ENCODE measurements around the gene PRKX.
"Not testable (repeated sequence)": the region's sequence is repeated elsewhere in the genome, so short reads cannot be mapped to it uniquely, and the experiment has no call there.

Gene PRKX

GRCh38 chrX:3748052-3748559, 34.7 kb upstream of the PRKX start:
- no peaks in the 10 kb centered on the region for H3K9me2 ChIP-seq (replicated peaks; ENCODE audit: control insufficient read depth, low read length)
- H3K4me1 ChIP-seq (ENCODE audit: control insufficient read depth, low read length), result no peaks in the 10 kb centered on the region
- no peak overlapping the region for H3K4me2 ChIP-seq (ENCODE audit: low read length)
- no peak for TF ChIP-seq EZH2phosphoT487 (IDR thresholded peaks at IDR 0.05; ENCODE audit: borderline replicate concordance, low read length)
- no peak for TF ChIP-seq CTCF (IDR thresholded peaks at IDR 0.05; ENCODE audit: low read depth, low read length, poor library complexity, severe bottlenecking)
- H3K27me3 ChIP-seq (ENCODE audit: control insufficient read depth, low read length), result no peaks in the 10 kb centered on the region
- H3K9me3 ChIP-seq (ENCODE audit: control insufficient read depth, insufficient read depth, low read length), result no peaks in the 10 kb centered on the region
- no peaks in the 10 kb centered on the region for H3K79me2 ChIP-seq (ENCODE audit: control insufficient read depth, low read length)
- no peaks in the 10 kb centered on the region for H3F3A ChIP-seq (ENCODE audit: control insufficient read depth, insufficient read depth)
- no peaks in the 10 kb centered on the region for H3K36me3 ChIP-seq (ENCODE audit: control insufficient read depth, low read length)
- no peak overlapping the region for H3K27ac ChIP-seq (ENCODE audit: low read depth, low read length)
- no peak overlapping the region for H3K4me3 ChIP-seq (ENCODE audit: low read length)
- no peaks in the 10 kb centered on the region for H4K20me1 ChIP-seq (ENCODE audit: control insufficient read depth, insufficient read depth, low read depth, low read length)

GRCh38 chrX:3743801-3744439, 30.5 kb upstream of the PRKX start:
- Histone ChIP-seq H3K4me1 (ENCODE audit: control insufficient read depth, low read length) (no peaks in the 10 kb centered on the region), H3K27ac (ENCODE audit: low read depth, low read length) (no peak overlapping the region), H3F3A (ENCODE audit: control insufficient read depth, insufficient read depth) (no peaks in the 10 kb centered on the region), H3K36me3 (ENCODE audit: control insufficient read depth, low read length) (no peaks in the 10 kb centered on the region), H3K9me2 (replicated peaks; ENCODE audit: control insufficient read depth, low read length) (no peaks in the 10 kb centered on the region), H3K9me3 (ENCODE audit: control insufficient read depth, insufficient read depth, low read length) (no peaks in the 10 kb centered on the region), H3K4me2 (ENCODE audit: low read length) (no peak overlapping the region), H3K79me2 (ENCODE audit: control insufficient read depth, low read length) (no peaks in the 10 kb centered on the region), H3K27me3 (ENCODE audit: control insufficient read depth, low read length) (no peaks in the 10 kb centered on the region), H3K4me3 (ENCODE audit: low read length) (no peak overlapping the region), H4K20me1 (ENCODE audit: control insufficient read depth, insufficient read depth, low read depth, low read length) (no peaks in the 10 kb centered on the region)
- TF ChIP-seq EZH2phosphoT487 (IDR thresholded peaks at IDR 0.05; ENCODE audit: borderline replicate concordance, low read length) (no peak), CTCF (IDR thresholded peaks at IDR 0.05; ENCODE audit: low read depth, low read length, poor library complexity, severe bottlenecking) (no peak)

GRCh38 chrX:3740946-3741345, 27.5 kb upstream of the PRKX start:
- H3K27me3 ChIP-seq (ENCODE audit: control insufficient read depth, low read length); H3K36me3 ChIP-seq (ENCODE audit: control insufficient read depth, low read length); H3K9me2 ChIP-seq (replicated peaks; ENCODE audit: control insufficient read depth, low read length); H3K4me3 ChIP-seq (ENCODE audit: low read length); H4K20me1 ChIP-seq (ENCODE audit: control insufficient read depth, insufficient read depth, low read depth, low read length); H3K4me1 ChIP-seq (ENCODE audit: control insufficient read depth, low read length); H3K9me3 ChIP-seq (ENCODE audit: control insufficient read depth, insufficient read depth, low read length); H3K79me2 ChIP-seq (ENCODE audit: control insufficient read depth, low read length); H3F3A ChIP-seq (ENCODE audit: control insufficient read depth, insufficient read depth); H3K4me2 ChIP-seq (ENCODE audit: low read length); H3K27ac ChIP-seq (ENCODE audit: low read depth, low read length): not testable (repeated sequence)

GRCh38 chrX:3738509-3738908, 25.1 kb upstream of the PRKX start:
- H4K20me1 ChIP-seq (ENCODE audit: control insufficient read depth, insufficient read depth, low read depth, low read length), result no peaks in the 10 kb centered on the region
- H3K4me2 ChIP-seq (ENCODE audit: low read length), result no peak overlapping the region
- H3K27ac ChIP-seq (ENCODE audit: low read depth, low read length), result no peak overlapping the region
- TF ChIP-seq CTCF (IDR thresholded peaks at IDR 0.05; ENCODE audit: low read depth, low read length, poor library complexity, severe bottlenecking) (no peak), EZH2phosphoT487 (IDR thresholded peaks at IDR 0.05; ENCODE audit: borderline replicate concordance, low read length) (no peak)
- no peak overlapping the region for H3K4me3 ChIP-seq (ENCODE audit: low read length)
- H3K9me3 ChIP-seq (ENCODE audit: control insufficient read depth, insufficient read depth, low read length), result no peaks in the 10 kb centered on the region
- H3K36me3 ChIP-seq (ENCODE audit: control insufficient read depth, low read length), result no peaks in the 10 kb centered on the region
- H3K9me2 ChIP-seq (replicated peaks; ENCODE audit: control insufficient read depth, low read length), result no peaks in the 10 kb centered on the region
- H3K27me3 ChIP-seq (ENCODE audit: control insufficient read depth, low read length), result no peaks in the 10 kb centered on the region
- H3K79me2 ChIP-seq (ENCODE audit: control insufficient read depth, low read length), result no peaks in the 10 kb centered on the region
- no peaks in the 10 kb centered on the region for H3F3A ChIP-seq (ENCODE audit: control insufficient read depth, insufficient read depth)
- no peaks in the 10 kb centered on the region for H3K4me1 ChIP-seq (ENCODE audit: control insufficient read depth, low read length)

GRCh38 chrX:3736536-3736935, 23.1 kb upstream of the PRKX start:
- not testable (repeated sequence) for H3K4me3 ChIP-seq (ENCODE audit: low read length); H3K27me3 ChIP-seq (ENCODE audit: control insufficient read depth, low read length); H3K4me1 ChIP-seq (ENCODE audit: control insufficient read depth, low read length); H4K20me1 ChIP-seq (ENCODE audit: control insufficient read depth, insufficient read depth, low read depth, low read length); H3K9me3 ChIP-seq (ENCODE audit: control insufficient read depth, insufficient read depth, low read length); H3K79me2 ChIP-seq (ENCODE audit: control insufficient read depth, low read length); H3K4me2 ChIP-seq (ENCODE audit: low read length); H3K27ac ChIP-seq (ENCODE audit: low read depth, low read length); H3K9me2 ChIP-seq (replicated peaks; ENCODE audit: control insufficient read depth, low read length); H3F3A ChIP-seq (ENCODE audit: control insufficient read depth, insufficient read depth); H3K36me3 ChIP-seq (ENCODE audit: control insufficient read depth, low read length)

- H3K4me3 ChIP-seq (ENCODE audit: low read length); H3K79me2 ChIP-seq (ENCODE audit: control insufficient read depth, low read length); H3K36me3 ChIP-seq (ENCODE audit: control insufficient read depth, low read length); H3F3A ChIP-seq (ENCODE audit: control insufficient read depth, insufficient read depth); H3K9me2 ChIP-seq (replicated peaks; ENCODE audit: control insufficient read depth, low read length); H3K27ac ChIP-seq (ENCODE audit: low read depth, low read length); H4K20me1 ChIP-seq (ENCODE audit: control insufficient read depth, insufficient read depth, low read depth, low read length); H3K4me1 ChIP-seq (ENCODE audit: control insufficient read depth, low read length); H3K27me3 ChIP-seq (ENCODE audit: control insufficient read depth, low read length); H3K9me3 ChIP-seq (ENCODE audit: control insufficient read depth, insufficient read depth, low read length); H3K4me2 ChIP-seq (ENCODE audit: low read length): not testable (repeated sequence)
Measured at GRCh38 chrX:3735891-3736290, 22.4 kb upstream of the PRKX start.

All from DOHH2 (cell line).